Activated naive CD8-positive, alpha-beta T cell (primary cell): ENCODE measurements around the gene NAA30.
A peak's percentile ranks its signal among the peaks of the same experiment; 100 is the strongest.
"Not testable (repeated sequence)": the region's sequence is repeated elsewhere in the genome, so short reads cannot be mapped to it uniquely, and the experiment has no call there.

Experiments
- H3K27ac Mint-ChIP-seq: one replicate; pipeline ENCODE4 v1.8.0; 2021; ENCODE audit warnings: mixed read lengths
- H3K27me3 Mint-ChIP-seq: one replicate; pipeline ENCODE4 v1.8.0; 2021; ENCODE audit warnings: mixed read lengths
- H3K36me3 Mint-ChIP-seq: one replicate; pipeline ENCODE4 v1.8.0; 2021; ENCODE audit warnings: mixed read lengths
- H3K4me1 Mint-ChIP-seq: one replicate; pipeline ENCODE4 v1.8.0; 2021; ENCODE audit warnings: low read depth, mixed read lengths
- H3K4me3 Mint-ChIP-seq: one replicate; pipeline ENCODE4 v1.8.0; 2021; ENCODE audit warnings: mild to moderate bottlenecking, mixed read lengths
- H3K9me3 Mint-ChIP-seq: one replicate; pipeline ENCODE4 v1.8.0; 2021; ENCODE audit warnings: low read depth, mixed read lengths

The NAA30 gene

DNA sequence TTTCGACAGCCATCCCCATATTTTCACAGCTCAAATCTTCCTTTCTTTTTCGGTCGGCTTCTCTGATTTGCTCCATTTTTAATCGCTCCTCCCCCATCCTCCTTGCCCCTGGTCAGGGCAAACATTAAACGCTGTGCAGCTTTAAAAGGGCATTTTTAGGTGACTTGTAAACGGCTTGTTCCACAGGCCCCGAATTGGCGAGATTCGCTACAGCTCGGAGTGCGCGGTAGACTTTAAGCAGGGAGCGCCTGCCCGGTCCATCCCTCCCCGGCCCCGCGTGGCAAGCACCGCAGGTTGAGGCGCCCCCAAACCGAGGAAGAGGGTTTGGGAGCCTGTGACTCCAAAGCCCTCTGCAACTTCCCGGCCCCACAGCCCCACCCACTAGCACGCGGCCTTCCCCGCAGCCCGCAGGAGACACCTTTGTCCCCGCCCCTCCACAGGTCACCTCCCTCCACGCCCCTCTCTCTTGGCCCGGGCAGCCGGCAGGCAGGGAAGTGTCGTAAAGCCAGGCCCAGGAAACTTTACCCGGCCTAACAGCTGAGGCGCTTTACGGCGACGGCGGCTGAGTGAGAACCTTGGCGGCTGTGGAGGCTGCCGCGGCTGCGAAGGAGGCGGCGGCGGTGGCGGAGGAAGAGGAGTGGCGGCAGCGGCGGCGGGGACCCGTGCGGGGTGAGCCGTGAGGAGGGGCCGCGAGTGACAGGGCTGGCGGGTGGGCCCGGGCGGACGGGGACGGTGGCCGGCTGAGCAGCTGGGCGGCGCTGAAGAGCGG is at the start of gene NAA30:
TSS of gene NAA30 (plus strand) at position 550 of the 769 bp plus-strand sequence. CDS start 372 bp downstream, outside the sequence.
- H3K4me3 Mint-ChIP-seq, result peak within 1 kb of the TSS; percentile 91
- H3K36me3 Mint-ChIP-seq, result peaks cover 2% of the 10 kb centered on the region
- H3K9me3 Mint-ChIP-seq, result no peaks in the 10 kb centered on the region
- H3K27ac Mint-ChIP-seq, result peak within 1 kb of the TSS; percentile 96
- peaks cover 43% of the 10 kb centered on the region for H3K4me1 Mint-ChIP-seq
- H3K27me3 Mint-ChIP-seq, result no peaks in the 10 kb centered on the region

- H3K4me3 Mint-ChIP-seq, H3K4me1 Mint-ChIP-seq, H3K27ac Mint-ChIP-seq, H3K36me3 Mint-ChIP-seq, H3K9me3 Mint-ChIP-seq, H3K27me3 Mint-ChIP-seq: not testable (repeated sequence)
Measured at GRCh38 chr14:57343545-57344297, 46.7 kb upstream of the NAA30 start.

GRCh38 chr14:57345106-57345505 is 45.3 kb upstream of the NAA30 start:
- Mint-ChIP-seq H3K9me3 (no peaks in the 10 kb centered on the region), H3K27ac (no peak overlapping the region), H3K27me3 (peaks cover 2% of the 10 kb centered on the region), H3K36me3 (no peaks in the 10 kb centered on the region), H3K4me1 (no peaks in the 10 kb centered on the region), H3K4me3 (no peak overlapping the region)

- H3K9me3 Mint-ChIP-seq, result no peaks in the 10 kb centered on the region
- H3K4me1 Mint-ChIP-seq, result no peaks in the 10 kb centered on the region
- H3K36me3 Mint-ChIP-seq, result no peaks in the 10 kb centered on the region
- H3K27me3 Mint-ChIP-seq, result peaks cover 2% of the 10 kb centered on the region
- no peak overlapping the region for H3K4me3 Mint-ChIP-seq
- no peak overlapping the region for H3K27ac Mint-ChIP-seq
Measured at GRCh38 chr14:57346741-57347140, 43.6 kb upstream of the NAA30 start.

DNA sequence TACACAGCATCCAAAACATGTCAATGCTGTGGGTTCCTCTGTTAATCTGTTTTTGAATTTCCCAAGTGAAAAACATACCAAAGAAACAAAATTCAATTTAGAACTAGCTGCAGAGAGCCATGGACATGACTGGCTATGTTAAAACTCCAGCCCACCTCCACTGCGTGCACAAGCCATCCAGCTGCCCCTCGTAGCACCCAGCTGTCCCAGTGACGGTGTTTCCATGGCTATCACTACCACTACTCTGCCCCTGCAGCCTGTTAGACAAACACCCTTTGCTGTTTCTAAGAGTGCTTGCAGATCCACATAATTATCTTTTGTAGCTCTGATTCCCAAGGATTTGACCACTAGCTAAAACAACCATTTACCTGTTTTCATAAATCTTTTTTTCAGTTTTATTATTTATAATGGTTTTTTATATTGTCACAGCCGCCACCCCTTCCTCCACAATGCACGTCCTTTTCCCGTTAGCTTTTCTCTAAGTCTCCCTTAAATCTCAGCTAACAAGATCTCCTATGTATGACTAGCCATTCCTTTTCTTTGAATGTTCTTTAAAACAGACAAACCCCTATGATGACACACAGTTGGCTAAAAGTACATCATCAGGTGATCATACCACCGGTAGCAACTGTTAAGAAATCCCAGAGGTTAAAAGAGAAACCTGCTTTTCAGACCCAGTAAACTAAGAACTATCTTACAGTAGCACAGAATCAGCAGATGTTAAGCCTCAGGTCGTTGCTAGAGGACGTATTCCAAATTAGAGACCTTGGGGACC is 37.8 kb upstream of the NAA30 start:
- H3K9me3 Mint-ChIP-seq, result no peaks in the 10 kb centered on the region
- peaks cover 6% of the 10 kb centered on the region for H3K27me3 Mint-ChIP-seq
- no peak overlapping the region for H3K4me3 Mint-ChIP-seq
- H3K27ac Mint-ChIP-seq, result no peak overlapping the region
- H3K36me3 Mint-ChIP-seq, result peaks cover 2% of the 10 kb centered on the region
- H3K4me1 Mint-ChIP-seq, result no peaks in the 10 kb centered on the region

DNA sequence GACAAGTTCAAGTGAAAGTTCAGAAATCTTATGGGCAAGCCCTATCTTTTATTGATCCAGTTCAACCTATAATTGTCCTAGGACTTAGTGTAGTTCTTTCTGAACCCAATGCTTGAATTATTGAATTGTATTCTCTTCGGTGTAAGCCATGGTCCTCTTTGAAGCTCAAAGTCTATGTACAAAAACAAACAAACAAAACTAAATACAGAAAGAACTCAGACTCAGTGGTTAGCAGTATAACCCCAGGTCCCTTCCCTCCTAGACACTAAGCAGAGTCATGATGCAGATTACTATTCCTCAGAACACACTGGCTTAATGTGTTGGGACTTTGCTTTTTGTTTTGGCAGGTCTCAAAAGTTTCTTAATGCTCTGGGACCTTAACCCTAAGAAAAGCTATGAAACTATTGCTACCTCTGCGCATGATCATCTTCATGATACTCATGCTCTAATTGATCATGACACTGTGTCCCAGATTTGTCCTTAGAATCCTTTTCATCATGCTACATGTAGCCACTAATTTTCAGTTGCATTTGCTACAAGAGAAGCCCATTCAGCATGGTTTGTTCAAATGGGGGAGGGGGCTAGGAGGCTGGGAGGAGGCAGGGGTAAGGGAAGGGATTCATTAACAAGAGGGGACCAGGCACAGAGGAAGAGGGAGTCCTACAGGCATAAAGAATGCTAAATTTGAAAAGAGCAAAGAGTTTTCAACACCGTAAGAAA is 35.1 kb upstream of the NAA30 start:
- Mint-ChIP-seq H3K27ac (no peak overlapping the region), H3K36me3 (peaks cover 2% of the 10 kb centered on the region), H3K4me3 (no peak overlapping the region), H3K27me3 (peaks cover 9% of the 10 kb centered on the region), H3K4me1 (no peaks in the 10 kb centered on the region), H3K9me3 (no peaks in the 10 kb centered on the region)

DNA sequence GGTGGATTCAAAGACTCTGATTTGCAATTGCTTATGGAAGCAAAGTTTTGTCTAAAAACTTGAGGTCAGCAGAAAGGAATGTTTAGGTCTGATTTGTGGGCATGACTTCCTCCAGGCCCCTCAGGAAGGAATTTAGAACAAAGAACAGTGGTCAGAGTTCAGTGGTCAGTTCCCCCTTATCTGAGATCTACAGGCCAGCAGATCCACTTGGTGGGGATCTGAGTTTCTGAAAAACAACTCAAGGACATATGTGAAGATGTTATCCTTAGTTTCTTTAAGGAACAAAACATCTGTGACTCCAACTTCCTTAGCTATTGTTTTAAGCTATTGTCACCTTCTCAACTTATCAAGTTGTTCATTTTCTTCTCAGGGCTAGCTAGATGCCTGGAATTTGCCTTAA is 28.0 kb upstream of the NAA30 start:
- no peaks in the 10 kb centered on the region for H3K4me1 Mint-ChIP-seq
- no peaks in the 10 kb centered on the region for H3K36me3 Mint-ChIP-seq
- H3K9me3 Mint-ChIP-seq, result no peaks in the 10 kb centered on the region
- peaks cover 13% of the 10 kb centered on the region for H3K27me3 Mint-ChIP-seq
- H3K4me3 Mint-ChIP-seq, result no peak overlapping the region
- H3K27ac Mint-ChIP-seq, result no peak overlapping the region

DNA sequence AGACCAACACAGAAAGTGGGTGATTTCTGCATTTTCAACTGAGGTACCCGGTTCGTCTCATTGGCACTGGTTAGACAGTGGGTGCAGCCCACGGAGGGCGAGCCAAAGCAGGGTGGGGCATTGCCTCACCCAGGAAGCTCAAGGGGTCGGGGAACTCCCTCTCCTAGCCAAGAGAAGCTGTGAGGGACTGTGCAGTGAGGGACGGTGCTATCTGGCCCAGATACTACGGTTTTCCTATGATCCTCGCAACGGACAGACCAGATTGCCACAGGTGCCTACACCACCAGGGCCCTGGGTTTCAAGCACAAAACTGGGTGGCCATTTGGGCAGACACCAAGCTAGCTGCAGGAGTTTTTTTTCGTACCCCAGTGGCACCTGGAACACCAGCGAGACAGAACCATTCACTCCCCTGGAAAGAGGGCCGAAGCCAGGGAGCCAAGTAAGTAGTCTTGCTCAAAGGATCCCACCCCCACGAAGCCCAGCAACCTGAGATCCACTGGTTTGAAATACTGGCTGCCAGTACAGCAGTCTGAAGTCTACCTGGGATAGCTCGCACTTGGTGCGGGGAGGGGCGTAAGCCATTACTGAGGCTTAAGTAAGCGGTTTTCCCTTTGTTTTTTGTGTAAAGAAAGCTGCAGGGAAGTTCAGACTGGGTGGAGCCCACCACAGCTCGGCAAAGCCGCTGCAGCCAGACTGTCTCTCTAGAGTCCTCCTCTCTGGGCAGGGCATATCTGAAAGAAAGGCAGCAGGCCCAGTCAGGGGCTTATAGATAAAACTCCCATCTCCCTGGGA is 25.5 kb upstream of the NAA30 start:
- Mint-ChIP-seq H3K9me3 (no peaks in the 10 kb centered on the region), H3K4me1 (no peaks in the 10 kb centered on the region), H3K27me3 (peaks cover 9% of the 10 kb centered on the region), H3K36me3 (no peaks in the 10 kb centered on the region), H3K27ac (no peak overlapping the region), H3K4me3 (no peak overlapping the region)

GRCh38 chr14:57370187-57370586 is 20.2 kb upstream of the NAA30 start:
- not testable (repeated sequence) for H3K27me3 Mint-ChIP-seq, H3K4me1 Mint-ChIP-seq, H3K27ac Mint-ChIP-seq, H3K36me3 Mint-ChIP-seq, H3K4me3 Mint-ChIP-seq, H3K9me3 Mint-ChIP-seq

- H3K4me3 Mint-ChIP-seq, result no peak overlapping the region
- no peaks in the 10 kb centered on the region for H3K36me3 Mint-ChIP-seq
- no peaks in the 10 kb centered on the region for H3K9me3 Mint-ChIP-seq
- no peak overlapping the region for H3K27ac Mint-ChIP-seq
- no peaks in the 10 kb centered on the region for H3K4me1 Mint-ChIP-seq
- peaks cover 6% of the 10 kb centered on the region for H3K27me3 Mint-ChIP-seq
Measured at GRCh38 chr14:57371013-57371412, 19.4 kb upstream of the NAA30 start.

GRCh38 chr14:57375156-57375555 is 15.2 kb upstream of the NAA30 start:
- no peaks in the 10 kb centered on the region for H3K9me3 Mint-ChIP-seq
- H3K4me3 Mint-ChIP-seq, result no peak overlapping the region
- H3K27me3 Mint-ChIP-seq, result peaks cover 2% of the 10 kb centered on the region
- H3K36me3 Mint-ChIP-seq, result no peaks in the 10 kb centered on the region
- H3K4me1 Mint-ChIP-seq, result no peaks in the 10 kb centered on the region
- H3K27ac Mint-ChIP-seq, result no peak overlapping the region

DNA sequence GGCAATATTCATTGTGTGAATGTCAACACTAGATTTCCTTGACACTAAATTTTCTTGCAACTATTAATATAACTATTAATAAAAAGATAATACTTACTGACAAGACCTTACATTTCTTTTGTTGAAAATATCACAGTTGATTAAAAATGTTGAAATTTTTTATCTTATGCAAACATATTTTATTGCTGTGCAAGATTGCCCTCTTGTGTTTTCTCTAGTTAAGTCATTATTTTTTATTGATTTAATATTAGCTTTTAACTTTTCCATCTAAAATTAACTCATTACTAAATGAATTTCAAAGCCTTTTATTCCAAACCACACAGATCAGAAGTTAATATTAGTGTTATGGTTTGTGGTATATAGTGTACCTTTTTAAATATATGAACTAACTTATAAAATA is 11.7 kb upstream of the NAA30 start:
- no peaks in the 10 kb centered on the region for H3K4me1 Mint-ChIP-seq
- no peak overlapping the region for H3K27ac Mint-ChIP-seq
- H3K4me3 Mint-ChIP-seq, result no peak overlapping the region
- H3K27me3 Mint-ChIP-seq, result peaks cover 3% of the 10 kb centered on the region
- no peaks in the 10 kb centered on the region for H3K9me3 Mint-ChIP-seq
- H3K36me3 Mint-ChIP-seq, result no peaks in the 10 kb centered on the region

DNA sequence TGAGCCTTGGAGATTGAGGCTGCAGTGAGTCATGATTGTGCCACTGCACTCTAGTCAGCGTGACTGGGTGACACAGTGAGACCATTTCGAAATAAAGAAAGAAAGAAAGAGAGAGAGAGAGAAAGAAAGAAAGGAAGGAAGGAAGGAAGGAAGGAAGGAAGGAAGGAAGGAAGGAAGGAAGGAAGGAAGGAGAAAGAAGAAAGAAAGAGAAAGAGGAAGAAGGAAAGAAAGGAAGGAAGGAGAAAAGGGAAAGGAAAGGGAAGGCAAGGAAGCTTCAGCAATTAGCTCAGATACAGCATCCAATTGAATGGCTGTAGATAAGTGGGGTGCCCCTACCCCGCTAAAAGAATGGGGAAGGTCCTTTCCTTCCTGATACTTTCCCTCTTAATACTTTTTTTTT is 9.5 kb upstream of the NAA30 start:
- H3K27me3 Mint-ChIP-seq, result peaks cover 1% of the 10 kb centered on the region
- H3K4me1 Mint-ChIP-seq, result no peaks in the 10 kb centered on the region
- H3K27ac Mint-ChIP-seq, result no peak overlapping the region
- H3K4me3 Mint-ChIP-seq, result no peak overlapping the region
- no peaks in the 10 kb centered on the region for H3K9me3 Mint-ChIP-seq
- H3K36me3 Mint-ChIP-seq, result no peaks in the 10 kb centered on the region

DNA sequence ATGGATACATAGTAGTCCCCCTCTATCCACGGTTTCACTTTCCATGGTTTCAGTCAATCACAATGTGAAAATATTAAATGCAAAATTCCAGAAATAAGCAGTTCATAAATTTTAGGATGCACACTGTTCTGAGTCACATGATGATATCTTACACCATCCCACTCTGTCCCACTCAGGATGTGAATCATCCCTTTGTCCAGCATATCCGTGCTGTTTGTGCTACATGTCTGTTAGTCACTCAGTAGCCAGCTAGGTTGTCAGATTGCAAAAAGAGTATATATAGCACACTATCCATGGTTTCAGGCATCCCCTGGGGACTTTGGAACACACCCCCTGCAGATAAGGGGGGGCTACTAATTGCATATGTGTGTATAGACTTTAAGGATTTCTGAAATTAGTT is 8.1 kb upstream of the NAA30 start:
- no peaks in the 10 kb centered on the region for H3K9me3 Mint-ChIP-seq
- no peaks in the 10 kb centered on the region for H3K36me3 Mint-ChIP-seq
- H3K27me3 Mint-ChIP-seq, result peaks cover 1% of the 10 kb centered on the region
- no peak overlapping the region for H3K27ac Mint-ChIP-seq
- no peaks in the 10 kb centered on the region for H3K4me1 Mint-ChIP-seq
- H3K4me3 Mint-ChIP-seq, result no peak overlapping the region
